GM12878 (cell line): ENCODE measurements around the gene ATG13.

Source experiments
- CREM ChIP-seq: IDR thresholded peaks from 2 replicates; pipeline ENCODE4 v1.6.1; 2014; ENCODE audit warnings: antibody characterized with exemption, low read depth
- CTCF ChIP-seq, 3 experiments: IDR thresholded peaks in 2 of 3; conservative IDR thresholded peaks in 1 of 3; 2 replicates each; pipeline ENCODE4 v1.5.1; 2011; ENCODE audit warnings: low read depth in 3 of 3, low read length in 3 of 3, mild to moderate bottlenecking in 3 of 3, control low read depth in 2 of 3, moderate library complexity in 2 of 3, inconsistent platforms in 1 of 3, mixed read lengths in 1 of 3; ENCODE audit not compliant: control insufficient read depth in 2 of 3, insufficient read depth in 1 of 3; ENCODE audit errors: extremely low read depth in 1 of 3
- EP300 ChIP-seq, 2 experiments: fragments of 150-350 bp in 1 of 2; IDR thresholded peaks; 2 replicates each; pipeline ENCODE4 v1.6.1; 2011 to 2012; ENCODE audit warnings: low read depth in 2 of 2, low read length in 2 of 2, borderline replicate concordance in 1 of 2, improper control_type of control experiment in 1 of 2, inconsistent platforms in 1 of 2; ENCODE audit not compliant: control insufficient read depth in 1 of 2
- GABPA ChIP-seq: IDR thresholded peaks from 2 replicates; pipeline ENCODE4 v1.6.1; 2014; ENCODE audit warnings: antibody characterized with exemption, low read depth, mild to moderate bottlenecking, inconsistent platforms
- JUNB ChIP-seq: IDR thresholded peaks from 2 replicates; pipeline ENCODE4 v1.6.1; 2016; ENCODE audit warnings: antibody characterized with exemption, mild to moderate bottlenecking
- MXI1 ChIP-seq: fragments of 150-350 bp; IDR thresholded peaks from 2 replicates; pipeline ENCODE4 v1.6.1; 2011; ENCODE audit warnings: low read depth, mild to moderate bottlenecking, inconsistent platforms, low read length, improper control_type of control experiment
- NFXL1 ChIP-seq: fragments of 450-650 bp; IDR thresholded peaks from 2 replicates; pipeline ENCODE4 v1.6.1; 2017; ENCODE audit warnings: antibody characterized with exemption, mild to moderate bottlenecking, borderline replicate concordance
- PAX8 ChIP-seq: fragments of 450-650 bp; IDR thresholded peaks from 2 replicates; pipeline ENCODE4 v1.6.1; 2017; ENCODE audit warnings: mild to moderate bottlenecking, moderate library complexity
- POLR2A ChIP-seq: IDR thresholded peaks from 2 replicates; pipeline ENCODE4 v1.6.1; 2011; ENCODE audit warnings: low read depth, mild to moderate bottlenecking, low read length
- RFX5 ChIP-seq: IDR thresholded peaks from 2 replicates; pipeline ENCODE4 v1.6.1; 2011; ENCODE audit warnings: low read depth, low read length, improper control_type of control experiment
- SMC3 ChIP-seq: IDR thresholded peaks from 2 replicates; pipeline ENCODE4 v1.6.1; 2011; ENCODE audit warnings: low read length, improper control_type of control experiment, borderline replicate concordance
- TBL1XR1 ChIP-seq: IDR thresholded peaks from 2 replicates; pipeline ENCODE4 v1.6.1; 2012; ENCODE audit warnings: low read depth, low read length, improper control_type of control experiment

- TF ChIP-seq SMC3, result no peak
- TF ChIP-seq MXI1, result no peak
- TF ChIP-seq CREM, result no peak
- no peak for TF ChIP-seq JUNB
- no peak for TF ChIP-seq POLR2A
- TF ChIP-seq CTCF (IDR thresholded peaks at IDR 0.05 in 2 of 3, conservative IDR thresholded peaks at IDR 0.05 in 1 of 3; ENCODE audit: control insufficient read depth in 2 of 3, extremely low read depth in 1 of 3, insufficient read depth in 1 of 3, low read depth in 3 of 3, low read length in 3 of 3), result no peak
- no peak for TF ChIP-seq NFXL1
- no peak for TF ChIP-seq RFX5
- no peak for TF ChIP-seq GABPA
- no peak for TF ChIP-seq TBL1XR1
- TF ChIP-seq PAX8, result no peak
- TF ChIP-seq EP300 (IDR thresholded peaks at IDR 0.05; ENCODE audit: borderline replicate concordance in 1 of 2, control insufficient read depth in 1 of 2, low read depth in 2 of 2, low read length in 2 of 2), result no peak
These were observed 26.6 kb downstream of the ATG13 start for GRCh38 chr11:46643986-46644385.
